ENCODE data around the gene PLRG1.

- TF ChIP-seq CTCF (conservative IDR thresholded peaks at IDR 0.05) (no peak), ZFX (IDR thresholded peaks at IDR 0.05) (no peak)
These were observed 59.4 kb downstream of the PLRG1 start for GRCh38 chr4:154490583-154491340.
